GM20431 (cell line): ENCODE results near the gene ELK3.
"Not testable (repeated sequence)": the region's sequence is repeated elsewhere in the genome, so short reads cannot be mapped to it uniquely, and the experiment has no call there.

ENCODE experiments used
- in situ Hi-C: fragments of 300-500 bp; cut with MseI, MboI; formaldehyde crosslinking; loops from one replicate; pipeline ENCODE4 v1.15.0; 2020; ENCODE audit warnings: low sequenced_read_pairs; ENCODE audit not compliant: unreplicated experiment

The ELK3 gene

GRCh38 chr12:96293093-96293492 lies 98.9 kb downstream of the ELK3 start:
- in situ Hi-C loops = no loop called here

GRCh38 chr12:96294831-96295230 lies 100.7 kb downstream of the ELK3 start:
- in situ Hi-C loops = no loop called here

GRCh38 chr12:96295532-96296160 lies 101.5 kb downstream of the ELK3 start:
- in situ Hi-C loops = no loop called here

GRCh38 chr12:96297504-96297903 lies 103.3 kb downstream of the ELK3 start:
- in situ Hi-C loops = no loop called here

- in situ Hi-C loops = no loop called here
These were observed 105.9 kb downstream of the ELK3 start for GRCh38 chr12:96300064-96300463.

- in situ Hi-C loops = no loop called here
These were observed 107.6 kb downstream of the ELK3 start for GRCh38 chr12:96301732-96302131.

GRCh38 chr12:96302687-96303310 lies 108.6 kb downstream of the ELK3 start:
- in situ Hi-C loops = no loop called here

GRCh38 chr12:96303653-96304052 lies 109.5 kb downstream of the ELK3 start:
- in situ Hi-C loops = no loop called here

- in situ Hi-C loops = no loop called here
These were observed 111.5 kb downstream of the ELK3 start for GRCh38 chr12:96305665-96306064.

- in situ Hi-C loops = no loop called here
These were observed 114.7 kb downstream of the ELK3 start for GRCh38 chr12:96308881-96309280.

GRCh38 chr12:96310067-96310466 lies 115.9 kb downstream of the ELK3 start:
- in situ Hi-C loops = no loop called here

- in situ Hi-C loops = no loop called here
These were observed 117.0 kb downstream of the ELK3 start for GRCh38 chr12:96311191-96311590.

- in situ Hi-C loops = no loop called here
These were observed 119.4 kb downstream of the ELK3 start for GRCh38 chr12:96313606-96314005.

- in situ Hi-C loops = no loop called here
These were observed 120.5 kb downstream of the ELK3 start for GRCh38 chr12:96314723-96315122.

GRCh38 chr12:96315741-96316481 lies 121.7 kb downstream of the ELK3 start:
- in situ Hi-C loops = not testable (repeated sequence)

GRCh38 chr12:96317801-96318200 lies 123.6 kb downstream of the ELK3 start:
- in situ Hi-C loops = not testable (repeated sequence)
